Smooth muscle cell (in vitro differentiated cells): Measurements from ENCODE around the gene ARHGAP26. TPM values are rescaled to one million over a fixed set of nuclear protein-coding genes. Genes with fewer than 3 reads are reported as not detected.

Experiments
- DNase-seq: peaks from one replicate; lab custom pipeline; 2025; ENCODE audit not compliant: unreplicated experiment; lab: John Stamatoyannopoulos, UW
- H2AFZ ChIP-seq: fragments of 200-600 bp; sonication (generic); 2 replicates; pipeline ENCODE4 v1.6.0; 2016; ENCODE audit warnings: antibody characterized with exemption, low read depth, mild to moderate bottlenecking
- H3F3A ChIP-seq: fragments of 200-600 bp; sonication (generic); 2 replicates; pipeline ENCODE4 v1.6.0; 2017; ENCODE audit warnings: antibody characterized with exemption, low read depth
- H3K27ac ChIP-seq: fragments of 200-600 bp; sonication (generic); 2 replicates; pipeline ENCODE4 v1.5.1; 2016; ENCODE audit warnings: low read depth, mild to moderate bottlenecking
- H3K27me3 ChIP-seq: fragments of 200-600 bp; sonication (generic); 2 replicates; pipeline ENCODE4 v1.6.1; 2016; ENCODE audit warnings: low read depth, mild to moderate bottlenecking
- H3K36me3 ChIP-seq: fragments of 200-600 bp; sonication (generic); 2 replicates; pipeline ENCODE4 v1.5.1; 2016; ENCODE audit warnings: low read depth
- H3K4me1 ChIP-seq: fragments of 200-600 bp; sonication (generic); 2 replicates; pipeline ENCODE4 v1.5.1; 2016; ENCODE audit warnings: low read depth
- H3K4me2 ChIP-seq: fragments of 200-600 bp; sonication (generic); 2 replicates; pipeline ENCODE4 v1.6.0; 2016; ENCODE audit warnings: mild to moderate bottlenecking
- H3K4me3 ChIP-seq: fragments of 200-600 bp; sonication (generic); 2 replicates; pipeline ENCODE4 v1.5.1; 2016; ENCODE audit warnings: mild to moderate bottlenecking
- H3K79me2 ChIP-seq: fragments of 200-600 bp; sonication (generic); 2 replicates; pipeline ENCODE4 v1.6.0; 2016; ENCODE audit warnings: low read depth, mild to moderate bottlenecking
- H3K9ac ChIP-seq: fragments of 200-600 bp; sonication (generic); 2 replicates; pipeline ENCODE4 v1.6.0; 2016; ENCODE audit warnings: low read depth
- H3K9me3 ChIP-seq: fragments of 200-600 bp; sonication (generic); replicated peaks from 2 replicates; pipeline ENCODE4 v1.5.1; 2016; ENCODE audit warnings: low read depth
- H4K20me1 ChIP-seq: fragments of 200-600 bp; sonication (generic); 2 replicates; pipeline ENCODE4 v1.6.0; 2016; ENCODE audit warnings: low read depth
- CTCF ChIP-seq: fragments of 200-600 bp; sonication (generic); IDR thresholded peaks from 2 replicates; pipeline ENCODE4 v1.5.1; 2017; ENCODE audit warnings: borderline replicate concordance, mild to moderate bottlenecking, antibody characterized with exemption; ENCODE audit not compliant: insufficient read depth, poor library complexity, severe bottlenecking
- WGBS: methylation state at CpG from one replicate; pipeline ENCODE4 v1.1.7; 2016; ENCODE audit warnings: low lambda C conversion rate; 5-methylcytosine and 5-hydroxymethylcytosine counted together
- polyA plus RNA-seq: library from polyadenylated mRNA; unstranded; fragments of >200 nt; fragmentation: Nextera tagmentation; extraction: Ambion mirVana; gene quantifications from 2 replicates; pipeline ENCODE4 v1.2.1, GENCODE V29; 2016
- total RNA-seq: library from RNA; depleted of rRNA; stranded (reverse); fragments of >200 nt; gene quantifications from 2 replicates; pipeline ENCODE4 v1.2.3, GENCODE V29; 2014

The ARHGAP26 gene
- total and polyA plus RNA-seq, 2 experiments from 2014 or later = 2.2 to 5.1 TPM

GRCh38 chr5:142726188-142726731 is 43.9 kb upstream of the ARHGAP26 start:
- Histone ChIP-seq H3K9me3 (no peaks in the 10 kb centered on the region), H3K4me1 (peaks cover 3% of the 10 kb centered on the region), H3K4me2 (peak overlapping the region; percentile 40), H3F3A (no peaks in the 10 kb centered on the region), H3K36me3 (no peaks in the 10 kb centered on the region), H3K27me3 (no peaks in the 10 kb centered on the region), H4K20me1 (no peaks in the 10 kb centered on the region), H3K79me2 (no peaks in the 10 kb centered on the region), H3K27ac (peak overlapping the region; percentile 76), H3K4me3 (no peak overlapping the region), H2AFZ (no peak overlapping the region), H3K9ac (peak overlapping the region; percentile 38)
- no peak for TF ChIP-seq CTCF
- DNase-seq = no peak
- WGBS = 59% methylated on average over 2 of the region's 2 CpGs

- no peak overlapping the region for H3K4me2 ChIP-seq
- H3K36me3 ChIP-seq = no peaks in the 10 kb centered on the region
- no peak overlapping the region for H3K27ac ChIP-seq
- no peaks in the 10 kb centered on the region for H3K79me2 ChIP-seq
- DNase-seq = no peak
- no peak overlapping the region for H3K9ac ChIP-seq
- no peaks in the 10 kb centered on the region for H3K27me3 ChIP-seq
- peaks cover 3% of the 10 kb centered on the region for H3K4me1 ChIP-seq
- H2AFZ ChIP-seq = no peak overlapping the region
- TF ChIP-seq CTCF = no peak
- no peak overlapping the region for H3K4me3 ChIP-seq
- 63% methylated on average over 2 of the region's 2 CpGs for WGBS
- H3K9me3 ChIP-seq = no peaks in the 10 kb centered on the region
- H4K20me1 ChIP-seq = no peaks in the 10 kb centered on the region
- no peaks in the 10 kb centered on the region for H3F3A ChIP-seq
Observed at GRCh38 chr5:142727735-142728047, 42.5 kb upstream of the ARHGAP26 start.

GRCh38 chr5:142735323-142736246 is 34.6 kb upstream of the ARHGAP26 start:
- Histone ChIP-seq H3K79me2 (no peaks in the 10 kb centered on the region), H3K9ac (no peak overlapping the region), H2AFZ (no peak overlapping the region), H3K4me3 (no peak overlapping the region), H3K9me3 (no peaks in the 10 kb centered on the region), H3K27me3 (no peaks in the 10 kb centered on the region), H3F3A (no peaks in the 10 kb centered on the region), H4K20me1 (no peaks in the 10 kb centered on the region), H3K4me2 (no peak overlapping the region), H3K27ac (no peak overlapping the region), H3K36me3 (no peaks in the 10 kb centered on the region), H3K4me1 (no peaks in the 10 kb centered on the region)
- DNase-seq = no peak
- WGBS = 76% methylated on average over 8 of the region's 8 CpGs
- no peak for TF ChIP-seq CTCF
